CD4-positive, alpha-beta T cell treated with Interleukin-6 at 100 ng/mL for 8 hours (primary cell): ENCODE data around the gene EID2B.
A peak's percentile ranks its signal among the peaks of the same experiment; 100 is the strongest.

ENCODE experiments used
- DNase-seq: peaks from one replicate; pipeline ENCODE4 v3.0.0-alpha.2; 2020; ENCODE audit warnings: mixed read lengths, low spot score

The EID2B gene

GRCh38 chr19:39532233-39533002 is at the start of gene EID2B:
TSS of gene EID2B (minus strand) at chr19:39532852. CDS start at chr19:39532802, 50 bp downstream.
- DNase-seq = peak; percentile 96

DNA sequence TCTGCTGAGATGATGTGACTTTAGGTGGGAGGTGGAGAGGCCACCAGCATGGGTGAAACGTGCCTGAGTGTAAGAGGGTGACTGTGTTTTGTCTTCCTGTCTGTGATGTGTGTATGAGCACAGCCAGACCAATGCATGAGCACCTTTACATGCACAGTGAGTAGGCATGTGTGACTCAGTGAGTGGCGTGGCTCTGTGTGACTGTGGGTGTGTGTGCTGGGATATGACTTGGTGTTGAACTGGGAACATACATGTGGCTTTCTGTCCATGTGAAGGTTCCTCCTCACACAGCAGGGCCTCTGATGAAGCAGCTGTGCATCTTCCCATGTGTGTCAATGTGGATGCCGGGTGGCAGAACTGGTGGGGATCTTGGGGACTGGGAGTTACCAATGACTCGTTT is 49.8 kb upstream of the EID2B start:
- no peak for DNase-seq

- DNase-seq = no peak
These were observed 36.0 kb upstream of the EID2B start for GRCh38 chr19:39568604-39569003.

GRCh38 chr19:39566064-39566463 is 33.4 kb upstream of the EID2B start:
- DNase-seq = no peak

- no peak for DNase-seq
These were observed 30.8 kb upstream of the EID2B start for GRCh38 chr19:39563408-39563807.

DNA sequence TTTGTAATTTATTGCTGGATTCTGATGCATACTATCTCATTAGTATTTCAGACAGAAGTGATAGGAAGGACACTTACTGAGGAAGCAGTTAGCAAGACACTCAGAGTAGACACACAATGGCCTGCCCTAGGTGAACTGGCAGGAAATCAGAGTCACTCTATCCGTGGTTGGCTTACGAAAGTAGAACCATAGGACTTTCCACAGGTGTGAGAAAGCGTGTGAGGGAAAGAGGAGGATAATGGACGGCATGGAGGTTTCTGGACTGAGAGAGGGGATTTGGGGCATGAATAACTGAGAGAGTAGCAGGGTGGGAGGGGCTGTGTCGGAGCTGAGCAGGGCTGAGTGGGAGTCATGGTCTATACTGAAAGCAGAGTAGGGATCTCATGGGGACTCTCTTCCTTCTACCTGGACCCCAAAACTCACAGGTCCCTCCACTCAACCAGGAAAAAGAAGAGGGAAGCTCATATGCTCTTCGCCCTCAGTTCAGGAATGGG is 26.0 kb upstream of the EID2B start:
- DNase-seq = peak; percentile 28

GRCh38 chr19:39557811-39558623 is 25.4 kb upstream of the EID2B start:
- DNase-seq = peak; percentile 41

DNA sequence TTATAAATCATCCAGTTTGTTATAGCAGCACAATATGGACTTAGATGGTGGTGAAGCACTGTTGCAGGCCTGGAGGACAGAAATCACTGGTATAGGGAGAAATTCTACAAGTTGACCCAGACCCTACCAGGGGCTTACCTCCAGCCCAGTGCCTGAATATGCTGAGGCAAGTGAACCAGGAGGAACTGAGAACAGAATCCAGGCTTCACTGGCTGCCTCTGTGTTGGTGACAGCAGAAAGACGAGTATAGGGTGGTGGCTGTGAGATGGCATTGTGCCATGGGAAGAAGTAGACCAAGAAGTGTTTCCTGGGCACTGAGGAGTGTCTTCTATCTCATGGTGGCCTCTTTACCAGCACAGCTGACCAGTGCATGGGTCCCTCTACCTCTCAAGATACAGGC is 23.2 kb upstream of the EID2B start:
- no peak for DNase-seq

- no peak for DNase-seq
These were observed 22.2 kb upstream of the EID2B start for GRCh38 chr19:39554701-39555311.

DNA sequence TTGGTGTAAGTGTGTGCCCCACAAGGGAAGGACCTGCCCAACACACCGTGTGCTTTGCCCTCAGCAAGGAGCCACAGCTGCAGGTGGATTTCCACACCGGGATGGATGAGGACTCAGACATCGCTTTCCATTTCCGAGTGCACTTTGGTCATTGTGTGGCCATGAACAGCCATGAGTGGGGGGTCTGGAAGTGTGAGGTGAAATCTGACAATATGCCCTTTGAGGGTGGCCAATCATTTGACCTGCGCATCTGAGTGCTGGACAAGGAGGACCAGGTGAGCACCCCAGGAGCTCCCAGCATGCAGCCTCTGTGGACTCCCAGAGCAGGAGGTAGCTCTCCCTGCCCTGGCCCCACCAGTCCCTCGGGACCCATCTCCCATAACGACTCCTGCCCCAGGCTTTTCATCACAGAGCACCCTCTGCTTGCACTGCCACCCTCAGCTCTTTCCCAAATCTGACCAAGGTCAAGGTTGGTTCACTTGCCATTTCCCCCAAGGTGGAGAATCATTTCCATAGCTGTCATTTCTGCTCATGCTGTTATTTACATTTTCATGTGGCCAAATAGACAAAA is 20.5 kb upstream of the EID2B start:
- DNase-seq = no peak

- DNase-seq = no peak
These were observed 17.5 kb upstream of the EID2B start for GRCh38 chr19:39550197-39550596.

- no peak for DNase-seq
These were observed 13.9 kb upstream of the EID2B start for GRCh38 chr19:39546599-39546998.

DNA sequence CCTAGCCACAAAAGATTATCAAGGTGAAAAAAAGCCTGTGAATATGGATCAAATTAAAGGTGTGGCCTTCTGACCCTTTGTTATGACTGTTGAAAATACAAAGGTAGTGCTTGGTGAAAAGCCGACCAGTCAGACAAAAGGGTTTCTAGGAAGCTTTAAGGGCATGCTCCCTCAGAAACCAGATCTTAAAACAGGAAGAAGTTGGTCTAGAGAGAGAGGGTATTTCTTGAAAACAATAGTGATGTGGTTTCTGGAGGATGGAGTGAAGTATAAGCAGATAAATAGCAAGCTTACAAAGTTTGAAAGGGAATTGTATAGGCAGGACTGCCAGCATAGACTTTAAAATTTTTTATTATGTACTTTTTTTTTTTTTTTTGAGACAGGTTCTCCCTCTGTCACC is 12.3 kb upstream of the EID2B start:
- peak; percentile 36 for DNase-seq

DNA sequence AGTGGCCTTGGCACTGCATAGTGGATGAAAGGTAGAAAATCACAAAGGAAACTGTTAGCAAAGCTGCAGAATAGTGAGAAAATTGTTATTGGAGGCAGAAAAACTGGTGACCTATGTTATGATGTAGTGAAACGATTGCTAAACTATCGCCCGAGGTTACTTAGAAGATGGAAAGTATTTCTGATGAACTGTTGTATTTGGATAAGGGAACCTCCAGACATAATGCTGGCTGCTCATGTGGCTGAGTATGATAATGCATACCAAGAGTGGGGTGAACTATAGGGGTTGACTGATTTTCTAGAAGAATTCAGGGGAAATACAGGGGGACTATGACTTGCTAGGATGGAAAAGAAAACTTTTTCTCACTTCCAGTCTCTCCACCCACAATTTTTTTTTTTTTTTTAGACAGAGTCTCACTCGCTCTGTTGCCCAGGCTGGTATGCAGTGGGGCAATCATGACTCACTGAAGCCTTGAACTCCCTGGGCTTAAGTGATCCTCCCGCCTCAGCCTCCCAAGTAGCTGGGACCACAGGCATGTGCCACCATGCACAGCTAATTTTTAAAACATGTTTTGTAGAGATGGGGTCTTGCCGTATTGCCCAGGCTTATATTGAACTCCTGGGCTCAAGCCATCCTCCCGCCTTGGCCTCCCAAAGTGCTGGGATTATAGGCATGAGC is 11.7 kb upstream of the EID2B start:
- DNase-seq = no peak

DNA sequence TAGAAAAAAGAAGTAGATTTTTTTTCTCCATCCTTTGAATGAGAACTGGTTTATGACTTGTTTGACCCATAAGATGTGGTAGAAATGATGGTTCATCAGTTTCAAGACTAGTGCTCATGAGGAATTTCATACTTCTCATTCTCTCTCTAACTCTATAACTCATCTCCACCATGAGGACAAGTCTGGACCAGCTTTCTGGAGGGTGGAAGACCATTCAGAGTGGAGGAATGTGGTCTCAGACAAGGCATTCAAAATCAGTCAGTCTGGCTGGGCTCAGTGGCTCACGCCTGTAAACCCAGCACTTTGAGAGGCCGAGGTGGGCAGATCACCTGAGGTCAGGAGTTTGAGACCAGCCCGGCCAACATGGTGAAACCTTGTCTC is 10.8 kb upstream of the EID2B start:
- no peak for DNase-seq

DNA sequence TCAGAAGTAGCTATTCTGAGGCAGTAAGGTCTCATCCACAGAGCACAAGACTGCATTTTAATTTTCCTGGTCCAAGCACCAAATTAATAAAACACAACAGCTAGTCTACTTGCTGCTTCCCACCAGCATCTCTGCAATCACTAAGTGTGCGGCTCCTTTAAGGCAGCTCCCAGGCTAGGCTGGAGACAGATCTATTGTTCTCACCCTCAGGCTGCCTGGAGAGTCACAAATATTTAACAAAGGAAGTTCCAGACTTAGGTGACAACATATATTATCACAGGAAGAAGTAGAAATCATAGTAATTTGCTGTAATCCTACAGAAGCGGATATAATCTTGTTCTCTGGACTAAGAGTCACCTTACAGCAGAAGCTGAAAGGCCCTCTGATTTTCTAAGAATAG is 9.6 kb upstream of the EID2B start:
- no peak for DNase-seq

GRCh38 chr19:39540333-39540673 is 7.7 kb upstream of the EID2B start:
- no peak for DNase-seq

GRCh38 chr19:39539518-39540332 is 7.1 kb upstream of the EID2B start, which contains the start of gene EID2:
TSS of gene EID2 (minus strand) at chr19:39540161. CDS start at chr19:39540079, 82 bp downstream.
- DNase-seq = peak; percentile 94

DNA sequence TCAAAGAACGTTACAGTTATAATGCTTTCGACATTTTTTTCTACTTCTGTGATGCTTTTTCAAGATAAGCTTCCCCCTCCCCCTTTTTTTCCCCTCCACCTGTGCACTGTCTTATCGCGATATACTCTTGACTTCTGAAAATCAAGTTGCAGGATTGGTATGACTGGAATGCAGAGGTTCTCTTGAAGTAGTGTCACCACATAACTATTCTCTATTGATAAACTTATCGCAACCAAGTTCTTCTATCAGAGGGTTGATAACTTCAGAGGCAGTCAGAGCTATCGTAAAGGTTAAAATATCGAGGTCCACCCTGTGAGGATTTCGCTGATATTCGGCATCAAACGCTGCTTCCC is 6.5 kb upstream of the EID2B start:
- DNase-seq = no peak

- no peak for DNase-seq
These were observed 1.1 kb upstream of the EID2B start for GRCh38 chr19:39533791-39534190.

GRCh38 chr19:39533003-39533512 is 406 bp upstream of the EID2B start:
- no peak for DNase-seq
